Upper lobe of left lung (tissue), 6 donors: Measurements from ENCODE around the gene DNTT. TPM values are rescaled to one million over a fixed set of nuclear protein-coding genes. Genes with fewer than 3 reads are reported as not detected.

Experiments used
- ATAC-seq, 2 donors: fragments of 200-7000 bp; cut with Tn5 transposase; one replicate each; pipeline ENCODE4 v1.9.1; 2022; ENCODE audit warnings: mild to moderate bottlenecking in 2 of 2, moderate library complexity in 2 of 2; ENCODE audit not compliant: low FRiP score in 2 of 2
- DNase-seq, 2 donors: peaks; one replicate each; pipeline ENCODE4 v3.0.0-alpha.2; 2019 to 2020
- H3K27ac ChIP-seq, 4 donors: fragments of 200-600 bp; sonication (generic); one replicate each; pipeline ENCODE4 v1.5.1; 2016 to 2019
- H3K27me3 ChIP-seq, 4 donors: fragments of 200-600 bp; sonication (generic); one replicate each; pipeline ENCODE4 v1.5.1; 2017 to 2019
- H3K36me3 ChIP-seq, 4 donors: fragments of 200-600 bp; sonication (generic); one replicate each; pipeline ENCODE4 v1.5.1; 2016 to 2019
- H3K4me1 ChIP-seq, 4 donors: fragments of 200-600 bp; sonication (generic); one replicate each; pipeline ENCODE4 v1.5.1; 2018 to 2019
- H3K4me3 ChIP-seq, 4 donors: fragments of 200-600 bp; sonication (generic); one replicate each; pipeline ENCODE4 v1.5.1; 2017 to 2019; ENCODE audit warnings: mild to moderate bottlenecking in 2 of 4, moderate library complexity in 1 of 4
- H3K9me3 ChIP-seq, 4 donors: fragments of 200-600 bp; sonication (generic); one replicate each; pipeline ENCODE4 v1.5.1; 2018 to 2019
- CTCF ChIP-seq, 6 experiments: fragments of 450-650 bp in 4 of 6; fragments of 200-600 bp in 2 of 6; sonication (generic) in 2 of 6; IDR thresholded peaks; one replicate each; pipeline ENCODE4 v1.5.1; 2016 to 2019; ENCODE audit warnings: antibody characterized with exemption in 6 of 6
- EP300 ChIP-seq, 4 donors: sonication (generic); formaldehyde crosslinking; IDR thresholded peaks; one replicate each; pipeline ENCODE4 v1.5.1; 2017; ENCODE audit warnings: antibody characterized with exemption in 4 of 4, control low read depth in 2 of 4
- POLR2A ChIP-seq, 4 donors: fragments of 450-650 bp; IDR thresholded peaks; one replicate each; pipeline ENCODE4 v1.5.1; 2016 to 2017; ENCODE audit warnings: antibody characterized with exemption in 4 of 4, mild to moderate bottlenecking in 2 of 4
- POLR2AphosphoS5 ChIP-seq, 2 donors: sonication (generic); formaldehyde crosslinking; IDR thresholded peaks; one replicate each; pipeline ENCODE4 v1.5.1; 2017; ENCODE audit warnings: antibody characterized with exemption in 2 of 2
- WGBS, 2 donors: methylation state at CpG; one replicate each; pipeline ENCODE4 v1.1.5; 2017 to 2018; 5-methylcytosine and 5-hydroxymethylcytosine counted together
- total RNA-seq, 6 donors: library from RNA; depleted of rRNA in 4 of 6; stranded (reverse); fragments of >200 nt in 4 of 6; gene quantifications; one replicate each; pipeline versions ENCODE4 v1.1.0 to v1.2.1, GENCODE V29; 2016 to 2021
- donor health status: DM: no; HTN: no; CAD: no; lungs with moderate emphysema.
- donor health status: DM: no; HTN: yes; CAD: no; lungs with severe emphysema.

The DNTT gene
- total RNA-seq, 6 donors from 2014 or later = not detected

- Histone ChIP-seq H3K27ac (no peak overlapping the region), H3K27me3 (no peaks in the 10 kb centered on the region), H3K4me3 (no peak overlapping the region), H3K4me1 (no peaks in the 10 kb centered on the region), H3K36me3 (no peaks in the 10 kb centered on the region), H3K9me3 (no peaks in the 10 kb centered on the region)
- TF ChIP-seq POLR2AphosphoS5 (IDR thresholded peaks at IDR 0.05) (no peak), POLR2A (IDR thresholded peaks at IDR 0.05) (no peak), CTCF (IDR thresholded peaks at IDR 0.05) (no peak), EP300 (IDR thresholded peaks at IDR 0.05) (no peak)
- WGBS, 2 donors = 43 to 54% methylated on average over 2 to 3 of the region's 3 CpGs
- ATAC-seq (no peak), DNase-seq (no peak)
Observed at GRCh38 chr10:96319754-96320474, 15.7 kb downstream of the DNTT start.

- H3K27ac ChIP-seq = no peak overlapping the region
- 64 to 69% methylated on average over 5 of the region's 5 CpGs for WGBS, 2 donors
- no peaks in the 10 kb centered on the region for H3K36me3 ChIP-seq
- H3K9me3 ChIP-seq = no peaks in the 10 kb centered on the region
- H3K4me1 ChIP-seq = no peaks in the 10 kb centered on the region
- TF ChIP-seq POLR2A (IDR thresholded peaks at IDR 0.05) (no peak), POLR2AphosphoS5 (IDR thresholded peaks at IDR 0.05) (no peak), CTCF (IDR thresholded peaks at IDR 0.05) (no peak)
- DNase-seq = no peak
- no peak overlapping the region for H3K4me3 ChIP-seq
- H3K27me3 ChIP-seq = no peaks in the 10 kb centered on the region
- ATAC-seq = no peak
Observed at GRCh38 chr10:96321822-96322221, 17.6 kb downstream of the DNTT start.

- no peaks in the 10 kb centered on the region for H3K36me3 ChIP-seq
- ATAC-seq (no peak), DNase-seq (no peak)
- no peaks in the 10 kb centered on the region for H3K27me3 ChIP-seq
- H3K27ac ChIP-seq = no peak overlapping the region
- H3K4me1 ChIP-seq = no peaks in the 10 kb centered on the region
- WGBS, 2 donors = 85 to 91% methylated on average over 1 of the region's 1 CpG
- no peaks in the 10 kb centered on the region for H3K9me3 ChIP-seq
- no peak for TF ChIP-seq CTCF (IDR thresholded peaks at IDR 0.05)
- TF ChIP-seq POLR2A (IDR thresholded peaks at IDR 0.05) = no peak
- TF ChIP-seq EP300 (IDR thresholded peaks at IDR 0.05) = no peak
- no peak for TF ChIP-seq POLR2AphosphoS5 (IDR thresholded peaks at IDR 0.05)
- no peak overlapping the region for H3K4me3 ChIP-seq
Observed at GRCh38 chr10:96322275-96322674, 18.0 kb downstream of the DNTT start.

- Histone ChIP-seq H3K27me3 (no peaks in the 10 kb centered on the region), H3K27ac (no peak overlapping the region), H3K9me3 (no peaks in the 10 kb centered on the region), H3K4me1 (no peaks in the 10 kb centered on the region), H3K36me3 (no peaks in the 10 kb centered on the region), H3K4me3 (no peak overlapping the region)
- TF ChIP-seq POLR2AphosphoS5 (IDR thresholded peaks at IDR 0.05) (no peak), EP300 (IDR thresholded peaks at IDR 0.05) (no peak), CTCF (IDR thresholded peaks at IDR 0.05) (no peak), POLR2A (IDR thresholded peaks at IDR 0.05) (no peak)
- 85 to 95% methylated on average over 2 of the region's 2 CpGs for WGBS, 2 donors
- no peak for ATAC-seq
- no peak for DNase-seq
Observed at GRCh38 chr10:96324447-96324846, 20.2 kb downstream of the DNTT start.
